HepG2 (cell line): ENCODE results near the gene PRMT7. TPM values are rescaled to one million over a fixed set of nuclear protein-coding genes. Genes with fewer than 3 reads are reported as not detected.

ENCODE experiments used
- ATAC-seq: fragments of 200-7000 bp; cut with Tn5 transposase; 3 replicates; pipeline ENCODE4 v1.9.1; 2020; ENCODE audit warnings: mild to moderate bottlenecking, moderate library complexity
- BruUV-seq: library from RNA; stranded (reverse); fragments of 400-500 nt; replicated peaks from 2 replicates; lab custom pipeline; 2021; lab: Mats Ljungman, UMichigan
- CTCF ChIA-PET: fragments of 300-600 bp; formaldehyde crosslinking; extraction: SDS; loops from one replicate; lab custom pipeline; 2021; ENCODE audit warnings: low total read pairs, inconsistent platforms, low intra/inter-chr PET ratio; lab: Yijun Ruan, JAX
- POLR2A ChIA-PET: fragments of 350-600 bp; sonication (Branson Sonifier 250); formaldehyde crosslinking; loops from one replicate; lab custom pipeline; 2020; ENCODE audit warnings: antibody characterized with exemption, inconsistent platforms; lab: Yijun Ruan, JAX
- DNase-seq: peaks from one replicate; pipeline ENCODE4 v3.0.0-alpha.2; 2015; ENCODE audit warnings: low spot score
- FAIRE-seq: peaks from 3 replicates; lab custom pipeline; 2011; peaks lifted over from hg19 to GRCh38; lab: Jason Lieb, UNC
- H2AFZ ChIP-seq: one replicate; pipeline ENCODE4 v1.6.1; 2011; ENCODE audit warnings: low read length, inconsistent platforms
- H3K27ac ChIP-seq: fragments of 300-600 bp; 3 replicates; pipeline ENCODE4 v1.8.0; 2011; ENCODE audit warnings: mixed run types, mild to moderate bottlenecking, mixed read lengths, low read length, inconsistent platforms; ENCODE audit not compliant: insufficient read depth; ENCODE audit errors: extremely low read length
- H3K27me3 ChIP-seq, 2 experiments: fragments of 200-600 bp in 1 of 2; 2 replicates in 1 of 2; 3 replicates in 1 of 2; pipeline versions ENCODE4 v1.6.0 to v1.8.0; 2011; ENCODE audit warnings: low read length in 2 of 2, mild to moderate bottlenecking in 2 of 2, moderate library complexity in 2 of 2, inconsistent platforms in 1 of 2; ENCODE audit not compliant: insufficient read depth in 2 of 2, control insufficient read depth in 1 of 2
- H3K36me3 ChIP-seq, 2 experiments: fragments of 200-600 bp in 1 of 2; replicated peaks in 1 of 2; 2 replicates in 1 of 2; 3 replicates in 1 of 2; pipeline versions ENCODE4 v1.5.1 to v1.8.0; 2011; ENCODE audit warnings: low read length in 2 of 2, inconsistent platforms in 1 of 2; ENCODE audit not compliant: insufficient read depth in 2 of 2, control insufficient read depth in 1 of 2
- H3K4me1 ChIP-seq: 2 replicates; pipeline ENCODE4 v1.5.1; 2012; ENCODE audit warnings: low read length, inconsistent platforms; ENCODE audit not compliant: insufficient read depth
- H3K4me2 ChIP-seq: 2 replicates; pipeline ENCODE4 v1.6.0; 2011; ENCODE audit warnings: low read depth, low read length, inconsistent platforms
- H3K4me3 ChIP-seq, 3 experiments: fragments of 200-600 bp in 1 of 3; sonication (generic), shearing (Covaris generic) in 1 of 3; replicated peaks in 1 of 3; 2 replicates each; pipeline ENCODE4 v1.5.1; 2011 to 2016; ENCODE audit warnings: low read length in 3 of 3, inconsistent platforms in 2 of 3, low read depth in 2 of 3, mild to moderate bottlenecking in 2 of 3, control low read depth in 1 of 3, mixed read lengths in 1 of 3; ENCODE audit not compliant: insufficient read depth in 1 of 3
- H3K79me2 ChIP-seq: one replicate; pipeline ENCODE4 v1.6.1; 2011; ENCODE audit warnings: low read length, inconsistent platforms; ENCODE audit not compliant: insufficient read depth
- H3K9ac ChIP-seq: 2 replicates; pipeline ENCODE4 v1.6.0; 2011; ENCODE audit warnings: mild to moderate bottlenecking, low read depth, low read length, inconsistent platforms; ENCODE audit not compliant: insufficient read depth
- H3K9me3 ChIP-seq: 2 replicates; pipeline ENCODE4 v1.5.1; 2012; ENCODE audit warnings: mild to moderate bottlenecking, low read length
- H4K20me1 ChIP-seq: 2 replicates; pipeline ENCODE4 v1.6.0; 2011; ENCODE audit warnings: inconsistent platforms, mild to moderate bottlenecking, low read length, moderate library complexity; ENCODE audit not compliant: insufficient read depth
- DNMT3B ChIP-seq: conservative IDR thresholded peaks from 2 replicates; pipeline ENCODE4 v1.6.1; 2016; ENCODE audit warnings: missing biosample characterization, control low read depth
- HMGXB4 ChIP-seq, 2 experiments: sonication (generic) in 1 of 2; formaldehyde crosslinking in 1 of 2; IDR thresholded peaks; 2 replicates each; pipeline versions ENCODE4 v1.4.0 to v1.6.1; 2018 to 2020; ENCODE audit warnings: missing genetic modification reagents in 2 of 2, borderline replicate concordance in 1 of 2, low read depth in 1 of 2, mild to moderate bottlenecking in 1 of 2, missing biosample characterization in 1 of 2
- KDM5A ChIP-seq: fragments of 200-600 bp; sonication (generic); IDR thresholded peaks from 2 replicates; pipeline ENCODE4 v1.7.0; 2018; ENCODE audit warnings: antibody characterized with exemption, mild to moderate bottlenecking, low read length, borderline replicate concordance
- MBD4 ChIP-seq: IDR thresholded peaks from 2 replicates; pipeline ENCODE4 v1.6.1; 2012; ENCODE audit warnings: low read length, inconsistent platforms, borderline replicate concordance
- NFIB ChIP-seq: sonication (generic); formaldehyde crosslinking; IDR thresholded peaks from 2 replicates; pipeline ENCODE4 v1.9.0; 2021; ENCODE audit warnings: missing genetic modification reagents, mild to moderate bottlenecking, borderline replicate concordance
- PHF8 ChIP-seq: sonication (generic); formaldehyde crosslinking; IDR thresholded peaks from 2 replicates; pipeline ENCODE4 v1.5.0; 2020; ENCODE audit warnings: missing genetic modification reagents
- REL ChIP-seq: sonication (generic); formaldehyde crosslinking; conservative IDR thresholded peaks from 2 replicates; pipeline ENCODE4 v1.8.0; 2022; ENCODE audit warnings: mild to moderate bottlenecking, missing genetic modification reagents, moderate library complexity
- SRSF9 ChIP-seq: fragments of 200-400 bp; formaldehyde crosslinking; IDR thresholded peaks from 2 replicates; pipeline ENCODE4 v1.6.1; 2018; ENCODE audit warnings: borderline replicate concordance, mild to moderate bottlenecking, low read depth, low read length; ENCODE audit not compliant: insufficient read depth, poor library complexity, severe bottlenecking
- SSRP1 ChIP-seq: IDR thresholded peaks from 2 replicates; pipeline ENCODE4 v1.6.1; 2016; ENCODE audit warnings: control low read depth
- TCF7L2 ChIP-seq: IDR thresholded peaks from 2 replicates; pipeline ENCODE4 v1.6.1; 2011; ENCODE audit warnings: mild to moderate bottlenecking, low read depth, low read length, moderate library complexity
- YY1 ChIP-seq: IDR thresholded peaks from 2 replicates; pipeline ENCODE4 v1.6.1; 2011; ENCODE audit warnings: low read length, low read depth, moderate library complexity, mild to moderate bottlenecking; ENCODE audit not compliant: insufficient read depth, insufficient replicate concordance
- ZBTB7B ChIP-seq: sonication (generic); formaldehyde crosslinking; IDR thresholded peaks from 2 replicates; pipeline ENCODE4 v1.4.0; 2020; ENCODE audit warnings: missing genetic modification reagents
- ZFP62 ChIP-seq: sonication (generic); formaldehyde crosslinking; IDR thresholded peaks from 2 replicates; pipeline ENCODE4 v1.4.0; 2020; ENCODE audit warnings: missing genetic modification reagents
- ZFX ChIP-seq: sonication (generic); formaldehyde crosslinking; IDR thresholded peaks from 2 replicates; pipeline ENCODE4 v1.4.0; 2020; ENCODE audit warnings: mild to moderate bottlenecking, low read depth, missing genetic modification reagents, moderate library complexity
- ZNF230 ChIP-seq: sonication (generic); formaldehyde crosslinking; IDR thresholded peaks from 2 replicates; pipeline ENCODE4 v1.4.0; 2020; ENCODE audit warnings: mild to moderate bottlenecking, missing genetic modification reagents
- ZNF550 ChIP-seq: sonication (generic); formaldehyde crosslinking; IDR thresholded peaks from 2 replicates; pipeline ENCODE4 v1.4.0; 2020; ENCODE audit warnings: mild to moderate bottlenecking, missing genetic modification reagents, borderline replicate concordance
- ZSCAN25 ChIP-seq: sonication (generic); formaldehyde crosslinking; IDR thresholded peaks from 2 replicates; pipeline ENCODE4 v1.8.0; 2022; ENCODE audit warnings: mild to moderate bottlenecking, missing genetic modification reagents
- ZSCAN30 ChIP-seq: sonication (generic); formaldehyde crosslinking; IDR thresholded peaks from 2 replicates; pipeline ENCODE4 v1.5.0; 2020; ENCODE audit warnings: mild to moderate bottlenecking, missing genetic modification reagents
- WGBS: methylation state at CpG from one replicate; pipeline ENCODE4 v1.1.6; 2017; ENCODE audit warnings: low lambda C conversion rate; 5-methylcytosine and 5-hydroxymethylcytosine counted together
- in situ Hi-C: cut with HindIII; loops from 2 replicates; pipeline ENCODE4 v1.10.0; 2017; ENCODE audit warnings: low pct_unique_long_range_greater_than_20kb; ENCODE audit not compliant: extremely low pct_ligation_motif_present
- intact Hi-C: fragments of 100-400 bp; cut with micrococcal nuclease; formaldehyde crosslinking; loops from one replicate; pipeline ENCODE4 v1.10.0; 2022; ENCODE audit not compliant: unreplicated experiment
- polyA plus RNA-seq, 8 experiments: library from polyadenylated mRNA; depleted of rRNA in 3 of 8; stranded (reverse) in 7 of 8; unstranded in 1 of 8; fragments of >200 nt; fragmentation: Illumina TruSeq in 4 of 8; extraction: Trizol in 4 of 8; gene quantifications; 2 replicates each; pipeline versions ENCODE4 v1.2.1 to v1.2.3, GENCODE V29; 2011 to 2016; ENCODE audit warnings: low read depth in 4 of 8, missing spikeins in 1 of 8, mixed read lengths in 1 of 8; ENCODE audit not compliant: insufficient read depth in 1 of 8
- total RNA-seq, 5 experiments: library from RNA; depleted of rRNA; stranded (reverse); fragments of >200 nt; fragmentation: Illumina TruSeq; extraction: Trizol; gene quantifications; 2 replicates each; pipeline ENCODE4 v1.2.3, GENCODE V29; 2016; ENCODE audit warnings: low read depth in 1 of 5
- TF ChIP-seq, protein P1 (sequence below): sonication (generic); formaldehyde crosslinking; IDR thresholded peaks from 2 replicates; pipeline ENCODE4 v1.4.0; 2020; ENCODE audit warnings: low read depth, mild to moderate bottlenecking, missing genetic modification reagents

PRMT7 gene
- total and polyA plus RNA-seq, 2 of the 13 experiments (the other 11 are each of a cell fraction or from before 2014, with no cell fraction given) = 47.5 to 55.0 TPM

DNA sequence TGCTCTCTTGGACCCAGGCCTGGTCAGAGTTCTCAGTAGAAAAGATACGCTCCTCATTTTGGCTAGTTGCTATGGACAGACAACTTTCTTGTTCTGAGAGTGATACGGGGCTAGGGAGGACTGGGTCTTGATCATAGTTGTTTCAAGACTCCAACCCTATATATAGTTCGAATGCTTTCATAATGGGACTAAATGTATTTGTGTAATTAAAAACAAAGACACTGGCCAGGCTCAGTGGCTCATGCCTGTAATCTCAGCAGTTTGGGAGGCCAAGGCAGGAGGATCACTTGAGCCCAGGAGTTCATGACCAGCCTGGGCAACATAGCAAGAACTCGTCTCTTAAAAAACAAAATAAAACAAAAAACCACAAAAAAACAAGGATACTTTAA, 28.8 kb upstream of the PRMT7 start:
- Histone ChIP-seq H2AFZ (no peak overlapping the region), H3K9ac (peak overlapping the region; percentile 28), H3K79me2 (peaks cover 39% of the 10 kb centered on the region), H3K27ac (peak overlapping the region; percentile 81), H3K4me3 (peak overlapping the region in 1 of 3 experiments; percentile 26; a peak in 1 of 6 replicates), H3K9me3 (no peaks in the 10 kb centered on the region), H3K4me1 (peaks cover 77% of the 10 kb centered on the region), H3K27me3 (no peaks in the 10 kb centered on the region), H3K36me3 (peaks cover 8 to 38% of the 10 kb centered on the region in 2 experiments; a peak in 4 of 5 replicates), H3K4me2 (peak overlapping the region; percentile 66), H4K20me1 (no peaks in the 10 kb centered on the region)
- ChIA-PET POLR2A (interaction anchor here (0.9 to 3.9 kb wide), 15 partner anchors 10 to 202 kb away, joined by 3 to 59 read pairs (median 4); partner anchors contain the start of genes ESRP2, PRMT7, SLC7A6 and SLC7A6OS), CTCF (interaction anchor here (1.5 kb wide), 1 partner anchor 21 kb away, joined by 4 read pairs; no protein-coding TSS in a partner anchor)
- no peak for ATAC-seq
- in situ Hi-C loops (no loop called here), intact Hi-C loops (no loop called here)
- 32% methylated on average over 4 of the region's 4 CpGs for WGBS
- FAIRE-seq = no peak
- no TSS peak for BruUV-seq
- no peak for DNase-seq
- TF ChIP-seq PHF8 (CRISPR knock-in tag) (no peak; the same call in 1 of the 2 replicates), YY1 (no peak), SSRP1 (0 out of 2 replicates have a peak, but pooled peaks have one; percentile 2), TCF7L2 (peak; percentile 9; the same call in 1 of the 2 replicates), ZSCAN30 (no peak), DNMT3B (CRISPR knock-in tag) (0 out of 2 replicates have a peak, but pooled peaks have one; percentile 16), MBD4 (0 out of 2 replicates have a peak, but pooled peaks have one; percentile 59), HMGXB4 (CRISPR knock-in tag; IDR thresholded peaks at IDR 0.05; ENCODE audit: borderline replicate concordance in 1 of 2, low read depth in 1 of 2) (0 out of 4 replicates have a peak, but pooled peaks of 1 of the 2 experiments have one; percentile 1), ZSCAN25 (CRISPR knock-in tag) (0 out of 2 replicates have a peak, but pooled peaks have one; percentile 11), NFIB (no peak), ZBTB7B (CRISPR knock-in tag) (0 out of 2 replicates have a peak, but pooled peaks have one; percentile 2), REL (CRISPR knock-in tag) (no peak), ZNF550 (CRISPR knock-in tag) (no peak), ZFP62 (no peak), KDM5A (0 out of 2 replicates have a peak, but pooled peaks have one; percentile 19), ZFX (0 out of 2 replicates have a peak, but pooled peaks have one; percentile 6), SRSF9 (no peak), ZNF230 (CRISPR knock-in tag) (0 out of 2 replicates have a peak, but pooled peaks have one; percentile 0)
- TF ChIP-seq, protein P1, sequence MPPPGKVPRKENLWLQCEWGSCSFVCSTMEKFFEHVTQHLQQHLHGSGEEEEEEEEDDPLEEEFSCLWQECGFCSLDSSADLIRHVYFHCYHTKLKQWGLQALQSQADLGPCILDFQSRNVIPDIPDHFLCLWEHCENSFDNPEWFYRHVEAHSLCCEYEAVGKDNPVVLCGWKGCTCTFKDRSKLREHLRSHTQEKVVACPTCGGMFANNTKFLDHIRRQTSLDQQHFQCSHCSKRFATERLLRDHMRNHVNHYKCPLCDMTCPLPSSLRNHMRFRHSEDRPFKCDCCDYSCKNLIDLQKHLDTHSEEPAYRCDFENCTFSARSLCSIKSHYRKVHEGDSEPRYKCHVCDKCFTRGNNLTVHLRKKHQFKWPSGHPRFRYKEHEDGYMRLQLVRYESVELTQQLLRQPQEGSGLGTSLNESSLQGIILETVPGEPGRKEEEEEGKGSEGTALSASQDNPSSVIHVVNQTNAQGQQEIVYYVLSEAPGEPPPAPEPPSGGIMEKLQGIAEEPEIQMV = 0 out of 2 replicates have a peak, but pooled peaks have one; percentile 14
